Urinary bladder (tissue), 4 donors: Measurements from ENCODE around the gene BEST3. TPM values are rescaled to one million over a fixed set of nuclear protein-coding genes. Genes with fewer than 3 reads are reported as not detected.
A peak's percentile ranks its signal among the peaks of the same experiment; 100 is the strongest.

Experiments used
- DNase-seq: peaks from one replicate; pipeline ENCODE4 v3.0.0-alpha.2; 2015; ENCODE audit errors: extremely low spot score
- H3K27ac ChIP-seq: one replicate; pipeline ENCODE4 v1.5.1; 2013; ENCODE audit warnings: low read depth, mild to moderate bottlenecking, moderate library complexity
- H3K36me3 ChIP-seq: one replicate; pipeline ENCODE4 v1.6.1; 2013; ENCODE audit warnings: mild to moderate bottlenecking, moderate library complexity; ENCODE audit not compliant: insufficient read depth
- H3K4me1 ChIP-seq: one replicate; pipeline ENCODE4 v1.6.1; 2013; ENCODE audit warnings: mild to moderate bottlenecking, moderate library complexity; ENCODE audit not compliant: insufficient read depth
- H3K4me3 ChIP-seq: one replicate; pipeline ENCODE4 v1.5.1; 2013; ENCODE audit warnings: low read depth, low read length
- WGBS: extraction: QIAGEN DNeasy Blood & Tissue Kit; methylation state at CpG from one replicate; pipeline ENCODE4 v1.1.7; 2013; 5-methylcytosine and 5-hydroxymethylcytosine counted together
- polyA plus RNA-seq: library from polyadenylated mRNA; stranded (reverse); fragments of 200-250 nt; gene quantifications from one replicate; pipeline ENCODE4 v1.2.3, GENCODE V29; 2013
- total RNA-seq: library from RNA; depleted of rRNA; stranded (reverse); fragments of >200 nt; gene quantifications from one replicate; pipeline ENCODE4 v1.2.3, GENCODE V29; 2014
- donor health status: healthy with polysubstance abuse.
- donor health status: healthy.

BEST3 gene
- total and polyA plus RNA-seq, 2 donors = 4.4 TPM; not detected in 1

GRCh38 chr12:69651922-69652321 lies 47.2 kb downstream of the BEST3 start:
- Histone ChIP-seq H3K4me3 (no peak overlapping the region), H3K27ac (no peak overlapping the region), H3K36me3 (no peaks in the 10 kb centered on the region), H3K4me1 (no peaks in the 10 kb centered on the region)
- DNase-seq = no peak
- WGBS = 94% methylated on average over 3 of the region's 3 CpGs

- Histone ChIP-seq H3K4me3 (no peak overlapping the region), H3K4me1 (no peaks in the 10 kb centered on the region), H3K27ac (no peak overlapping the region), H3K36me3 (no peaks in the 10 kb centered on the region)
- WGBS = 52% methylated on average over 4 of the region's 4 CpGs
- DNase-seq = no peak
These were observed 49.6 kb downstream of the BEST3 start for GRCh38 chr12:69649529-69649928.

- Histone ChIP-seq H3K4me3 (no peak overlapping the region), H3K36me3 (no peaks in the 10 kb centered on the region), H3K4me1 (no peaks in the 10 kb centered on the region), H3K27ac (no peak overlapping the region)
- 73% methylated on average over 3 of the region's 3 CpGs for WGBS
- no peak for DNase-seq
These were observed 50.6 kb downstream of the BEST3 start for GRCh38 chr12:69648476-69648875.

GRCh38 chr12:69647178-69647577 lies 51.9 kb downstream of the BEST3 start:
- H3K4me1 ChIP-seq = no peaks in the 10 kb centered on the region
- H3K4me3 ChIP-seq = no peak overlapping the region
- no peak overlapping the region for H3K27ac ChIP-seq
- no peak for DNase-seq
- 65% methylated on average over 4 of the region's 4 CpGs for WGBS
- no peaks in the 10 kb centered on the region for H3K36me3 ChIP-seq

GRCh38 chr12:69645031-69645430 lies 54.1 kb downstream of the BEST3 start:
- Histone ChIP-seq H3K4me3 (no peak overlapping the region), H3K27ac (no peak overlapping the region), H3K4me1 (no peaks in the 10 kb centered on the region), H3K36me3 (no peaks in the 10 kb centered on the region)
- no peak for DNase-seq
- WGBS = 72% methylated on average over 2 of the region's 2 CpGs

- H3K36me3 ChIP-seq = no peaks in the 10 kb centered on the region
- no peak overlapping the region for H3K4me3 ChIP-seq
- H3K4me1 ChIP-seq = no peaks in the 10 kb centered on the region
- H3K27ac ChIP-seq = no peak overlapping the region
- DNase-seq = no peak
These were observed 54.6 kb downstream of the BEST3 start for GRCh38 chr12:69644511-69644910.

- Histone ChIP-seq H3K36me3 (no peaks in the 10 kb centered on the region), H3K4me3 (no peak overlapping the region), H3K27ac (no peak overlapping the region), H3K4me1 (no peaks in the 10 kb centered on the region)
- WGBS = 83% methylated on average over 6 of the region's 6 CpGs
- no peak for DNase-seq
These were observed 56.6 kb downstream of the BEST3 start for GRCh38 chr12:69642531-69642930.

- H3K36me3 ChIP-seq = no peaks in the 10 kb centered on the region
- 92% methylated on average over 7 of the region's 7 CpGs for WGBS
- no peak for DNase-seq
These were observed 57.6 kb downstream of the BEST3 start for GRCh38 chr12:69641546-69641945.

GRCh38 chr12:69639400-69640016 lies 59.6 kb downstream of the BEST3 start:
- WGBS = 29% methylated on average over 12 of the region's 12 CpGs
- H3K36me3 ChIP-seq = no peaks in the 10 kb centered on the region
- H3K27ac ChIP-seq = no peak overlapping the region
- no peaks in the 10 kb centered on the region for H3K4me1 ChIP-seq
- no peak overlapping the region for H3K4me3 ChIP-seq
- peak; percentile 21 for DNase-seq

More at GRCh38 chr12:69641546-69641945, 57.6 kb downstream of the BEST3 start:
- no peaks in the 10 kb centered on the region for H3K4me1 ChIP-seq
- H3K4me3 ChIP-seq = no peak overlapping the region
- H3K27ac ChIP-seq = no peak overlapping the region

GRCh38 chr12:69633061-69633460 lies 66.0 kb downstream of the BEST3 start:
- WGBS = 89% methylated on average over 2 of the region's 2 CpGs
- H3K27ac ChIP-seq = no peak overlapping the region
- H3K36me3 ChIP-seq = no peaks in the 10 kb centered on the region
- no peak for DNase-seq
- H3K4me3 ChIP-seq = no peak overlapping the region
- no peaks in the 10 kb centered on the region for H3K4me1 ChIP-seq

GRCh38 chr12:69630191-69630590 lies 68.9 kb downstream of the BEST3 start:
- DNase-seq = no peak
- Histone ChIP-seq H3K36me3 (no peaks in the 10 kb centered on the region), H3K27ac (no peak overlapping the region), H3K4me1 (no peaks in the 10 kb centered on the region), H3K4me3 (no peak overlapping the region)
- WGBS = 90% methylated on average over 6 of the region's 6 CpGs

- DNase-seq = no peak
- H3K4me3 ChIP-seq = no peak overlapping the region
- 87% methylated on average over 8 of the region's 8 CpGs for WGBS
- H3K4me1 ChIP-seq = no peaks in the 10 kb centered on the region
- no peaks in the 10 kb centered on the region for H3K36me3 ChIP-seq
- no peak overlapping the region for H3K27ac ChIP-seq
These were observed 71.6 kb downstream of the BEST3 start for GRCh38 chr12:69627501-69627900.

- DNase-seq = no peak
- WGBS = 35% methylated on average over 13 of the region's 13 CpGs
- Histone ChIP-seq H3K4me1 (no peaks in the 10 kb centered on the region), H3K36me3 (no peaks in the 10 kb centered on the region), H3K27ac (no peak overlapping the region), H3K4me3 (no peak overlapping the region)
These were observed 75.1 kb downstream of the BEST3 start for GRCh38 chr12:69623970-69624369.

- Histone ChIP-seq H3K4me1 (no peaks in the 10 kb centered on the region), H3K4me3 (no peak overlapping the region), H3K27ac (no peak overlapping the region), H3K36me3 (no peaks in the 10 kb centered on the region)
- no peak for DNase-seq
- WGBS = 88% methylated on average over 2 of the region's 2 CpGs
These were observed 77.6 kb downstream of the BEST3 start for GRCh38 chr12:69621551-69621950.

GRCh38 chr12:69620921-69621320 lies 78.2 kb downstream of the BEST3 start:
- H3K27ac ChIP-seq = no peak overlapping the region
- H3K36me3 ChIP-seq = no peaks in the 10 kb centered on the region
- H3K4me3 ChIP-seq = no peak overlapping the region
- DNase-seq = no peak
- WGBS = 63% methylated on average over 2 of the region's 2 CpGs
- H3K4me1 ChIP-seq = no peaks in the 10 kb centered on the region
